GM23248 (cell line): ENCODE results near the gene ATP6V1B1.

Source experiments
- EZH2 ChIP-seq: fragments of 200-600 bp; sonication (generic); IDR thresholded peaks from 2 replicates; pipeline ENCODE4 v1.6.1; 2018; ENCODE audit warnings: antibody characterized with exemption, mild to moderate bottlenecking; ENCODE audit not compliant: insufficient read depth, poor library complexity, severe bottlenecking
- EZH2phosphoT487 ChIP-seq: fragments of 200-600 bp; sonication (generic); IDR thresholded peaks from 2 replicates; pipeline ENCODE4 v1.6.1; 2018; ENCODE audit warnings: antibody characterized with exemption, moderate library complexity, mild to moderate bottlenecking, low read depth; ENCODE audit not compliant: insufficient read depth

- TF ChIP-seq EZH2 (no peak), EZH2phosphoT487 (no peak)
These were observed 54.5 kb downstream of the ATP6V1B1 start for GRCh38 chr2:70990216-70990615.
